GM03348 (cell line): ENCODE results near the gene PCDH19.
"Not testable (repeated sequence)": the region's sequence is repeated elsewhere in the genome, so short reads cannot be mapped to it uniquely, and the experiment has no call there.

ENCODE experiments used
- DNase-seq: peaks from one replicate; pipeline ENCODE4 v3.0.0; 2012; ENCODE audit warnings: low spot score

PCDH19 gene, protein sequence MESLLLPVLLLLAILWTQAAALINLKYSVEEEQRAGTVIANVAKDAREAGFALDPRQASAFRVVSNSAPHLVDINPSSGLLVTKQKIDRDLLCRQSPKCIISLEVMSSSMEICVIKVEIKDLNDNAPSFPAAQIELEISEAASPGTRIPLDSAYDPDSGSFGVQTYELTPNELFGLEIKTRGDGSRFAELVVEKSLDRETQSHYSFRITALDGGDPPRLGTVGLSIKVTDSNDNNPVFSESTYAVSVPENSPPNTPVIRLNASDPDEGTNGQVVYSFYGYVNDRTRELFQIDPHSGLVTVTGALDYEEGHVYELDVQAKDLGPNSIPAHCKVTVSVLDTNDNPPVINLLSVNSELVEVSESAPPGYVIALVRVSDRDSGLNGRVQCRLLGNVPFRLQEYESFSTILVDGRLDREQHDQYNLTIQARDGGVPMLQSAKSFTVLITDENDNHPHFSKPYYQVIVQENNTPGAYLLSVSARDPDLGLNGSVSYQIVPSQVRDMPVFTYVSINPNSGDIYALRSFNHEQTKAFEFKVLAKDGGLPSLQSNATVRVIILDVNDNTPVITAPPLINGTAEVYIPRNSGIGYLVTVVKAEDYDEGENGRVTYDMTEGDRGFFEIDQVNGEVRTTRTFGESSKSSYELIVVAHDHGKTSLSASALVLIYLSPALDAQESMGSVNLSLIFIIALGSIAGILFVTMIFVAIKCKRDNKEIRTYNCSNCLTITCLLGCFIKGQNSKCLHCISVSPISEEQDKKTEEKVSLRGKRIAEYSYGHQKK (N-terminal part only)

GRCh38 chrX:100409610-100410590 lies at the start of gene PCDH19:
Gene PCDH19, minus strand, starts transcription at chrX:100410273. Its CDS starts 1,676 bp downstream, at chrX:100408597.
- DNase-seq: peak; percentile 89

DNA sequence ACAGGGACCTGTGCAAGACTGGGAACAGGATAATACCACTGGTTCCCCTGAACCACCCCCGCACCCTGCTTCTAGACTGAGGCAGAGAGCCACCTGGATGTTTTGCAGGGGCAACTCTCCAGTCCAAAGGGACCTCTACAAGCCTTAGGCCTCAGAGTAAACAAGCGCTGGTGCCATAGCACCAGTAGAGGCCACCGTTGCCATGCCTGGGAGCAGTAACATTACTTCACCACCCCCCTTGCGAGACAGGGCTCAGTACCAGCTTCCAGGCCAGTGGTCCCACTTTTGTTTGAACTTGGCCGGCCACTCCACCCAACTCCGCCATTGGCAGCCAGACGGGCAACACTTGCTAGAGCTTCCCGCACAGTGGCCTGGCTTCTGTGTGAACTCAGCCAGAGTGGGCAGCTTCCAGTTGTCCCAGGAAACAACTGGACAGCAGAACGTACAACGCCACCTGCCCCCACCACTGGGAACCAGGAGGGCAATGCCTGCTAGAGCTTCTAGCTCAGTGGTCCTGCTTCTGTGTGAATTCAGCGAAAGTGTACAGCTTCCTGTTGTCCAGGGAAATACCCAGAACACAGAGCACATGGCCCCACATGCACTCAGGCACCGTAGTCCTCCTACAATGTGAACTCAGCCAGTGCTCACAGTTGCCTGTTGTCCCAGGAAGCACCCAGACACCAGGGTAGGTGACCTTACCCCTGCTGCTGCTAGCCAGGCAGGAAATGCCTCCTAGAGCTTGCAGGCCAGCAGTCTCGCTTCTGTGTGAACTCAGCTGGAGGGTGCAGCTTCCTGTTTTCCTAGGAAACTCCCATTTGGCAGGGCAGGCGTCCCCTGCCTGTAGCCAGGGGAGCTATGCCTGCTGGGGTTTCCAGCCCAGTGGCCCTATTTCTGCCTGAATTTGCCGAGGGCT lies 39.9 kb upstream of the PCDH19 start:
- peak; percentile 1 for DNase-seq

GRCh38 chrX:100447655-100448397 lies 37.8 kb upstream of the PCDH19 start:
- peak; percentile 48 for DNase-seq

DNA sequence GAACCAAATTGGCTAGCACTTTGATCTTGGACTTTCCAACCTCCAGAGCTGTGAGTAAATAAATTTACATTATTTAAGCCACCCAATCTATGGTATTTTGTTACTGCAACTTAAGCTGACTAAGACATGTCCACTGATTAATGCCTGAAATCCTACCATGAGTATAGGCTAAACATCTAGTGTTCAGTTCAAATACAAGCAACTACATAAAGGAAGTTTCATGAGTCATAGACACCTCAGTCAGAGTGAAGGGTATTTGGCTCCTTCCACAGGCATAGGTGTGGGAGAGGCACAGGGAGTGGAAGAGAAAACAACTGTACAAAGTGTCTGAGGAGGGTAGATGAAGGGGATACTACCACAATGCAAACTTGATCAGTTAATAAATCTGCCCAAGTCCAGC lies 35.5 kb upstream of the PCDH19 start:
- no peak for DNase-seq

DNA sequence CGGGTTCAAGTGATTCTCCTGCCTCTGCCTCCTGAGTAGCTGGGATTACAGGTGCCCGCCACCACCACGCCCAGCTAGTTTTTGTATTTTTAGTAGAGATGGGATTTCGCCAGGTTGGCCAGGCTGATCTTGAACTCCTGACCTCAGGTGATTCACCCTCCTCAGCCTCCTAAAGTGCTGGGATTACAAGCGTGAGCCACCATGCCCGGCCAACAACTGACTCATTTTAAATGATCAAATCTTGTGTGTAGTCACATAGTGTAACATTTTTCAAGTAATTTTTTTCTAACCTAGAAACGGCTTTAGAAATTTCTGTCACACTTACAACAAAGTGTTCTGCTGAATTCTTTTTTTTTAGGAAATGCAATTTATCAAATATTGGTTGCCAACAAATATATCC lies 31.2 kb upstream of the PCDH19 start:
- not testable (repeated sequence) for DNase-seq

DNA sequence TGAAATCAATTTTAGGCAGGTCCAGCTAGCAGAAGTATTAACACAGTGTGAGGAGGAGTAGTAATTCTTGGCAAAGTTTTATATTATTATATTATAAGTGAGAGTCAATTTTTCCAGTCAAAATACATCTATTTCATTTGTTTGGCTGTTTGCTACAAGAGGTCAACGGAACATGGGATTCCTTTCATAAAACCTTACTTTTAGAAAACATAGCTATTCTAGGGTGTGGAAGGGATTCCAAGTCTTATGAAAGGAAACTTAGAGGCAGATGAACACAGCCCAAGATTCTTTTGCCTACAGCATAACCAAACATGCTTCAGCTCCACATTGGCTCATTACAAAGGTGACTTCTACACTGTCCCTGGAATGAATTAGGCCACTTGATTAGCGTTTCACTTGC lies 29.9 kb upstream of the PCDH19 start:
- DNase-seq: no peak

- no peak for DNase-seq
These were observed 25.7 kb upstream of the PCDH19 start for GRCh38 chrX:100435726-100436125.

DNA sequence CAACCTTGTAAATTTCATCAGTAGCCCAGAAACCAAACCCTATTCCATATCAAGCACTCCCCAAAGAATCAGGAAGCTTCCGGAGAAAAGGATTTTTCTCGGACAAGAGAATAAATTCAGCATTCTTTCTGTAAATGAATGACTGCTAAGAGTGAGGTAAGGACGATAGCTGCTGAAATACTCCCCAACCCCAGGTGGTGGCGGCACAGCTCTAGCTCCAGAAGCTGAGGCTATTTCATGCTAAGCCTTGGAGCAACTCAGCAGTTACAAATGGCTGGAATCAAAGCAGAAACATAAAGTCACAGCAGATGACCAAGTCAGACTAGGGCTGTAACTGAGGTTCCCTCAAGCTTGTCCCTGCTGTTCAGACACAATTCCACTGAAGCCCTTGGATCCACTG lies 13.9 kb upstream of the PCDH19 start:
- no peak for DNase-seq

GRCh38 chrX:100418556-100418955 lies 8.5 kb upstream of the PCDH19 start:
- no peak for DNase-seq

DNA sequence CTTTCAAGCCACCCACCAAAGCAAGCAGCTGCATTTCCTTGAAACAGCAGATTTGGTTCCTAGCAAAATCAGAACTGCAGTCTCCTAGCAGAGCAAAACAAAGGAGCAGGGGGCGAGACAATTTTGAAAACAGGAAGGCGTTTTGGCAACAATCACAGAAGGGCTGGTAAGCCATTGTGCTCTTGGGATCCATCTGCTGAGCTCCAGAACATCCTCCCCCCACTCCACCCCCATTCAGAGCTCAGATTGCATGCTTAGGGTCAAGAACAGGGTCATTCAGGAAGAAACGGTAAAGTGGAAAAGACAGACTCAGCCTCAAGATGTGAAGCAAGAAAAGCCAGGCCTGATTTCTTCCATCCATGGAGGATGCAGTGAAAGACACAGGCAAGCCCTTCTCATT lies 7.6 kb upstream of the PCDH19 start:
- DNase-seq: no peak

GRCh38 chrX:100413229-100413628 lies 3.2 kb upstream of the PCDH19 start:
- DNase-seq: peak; percentile 66

DNA sequence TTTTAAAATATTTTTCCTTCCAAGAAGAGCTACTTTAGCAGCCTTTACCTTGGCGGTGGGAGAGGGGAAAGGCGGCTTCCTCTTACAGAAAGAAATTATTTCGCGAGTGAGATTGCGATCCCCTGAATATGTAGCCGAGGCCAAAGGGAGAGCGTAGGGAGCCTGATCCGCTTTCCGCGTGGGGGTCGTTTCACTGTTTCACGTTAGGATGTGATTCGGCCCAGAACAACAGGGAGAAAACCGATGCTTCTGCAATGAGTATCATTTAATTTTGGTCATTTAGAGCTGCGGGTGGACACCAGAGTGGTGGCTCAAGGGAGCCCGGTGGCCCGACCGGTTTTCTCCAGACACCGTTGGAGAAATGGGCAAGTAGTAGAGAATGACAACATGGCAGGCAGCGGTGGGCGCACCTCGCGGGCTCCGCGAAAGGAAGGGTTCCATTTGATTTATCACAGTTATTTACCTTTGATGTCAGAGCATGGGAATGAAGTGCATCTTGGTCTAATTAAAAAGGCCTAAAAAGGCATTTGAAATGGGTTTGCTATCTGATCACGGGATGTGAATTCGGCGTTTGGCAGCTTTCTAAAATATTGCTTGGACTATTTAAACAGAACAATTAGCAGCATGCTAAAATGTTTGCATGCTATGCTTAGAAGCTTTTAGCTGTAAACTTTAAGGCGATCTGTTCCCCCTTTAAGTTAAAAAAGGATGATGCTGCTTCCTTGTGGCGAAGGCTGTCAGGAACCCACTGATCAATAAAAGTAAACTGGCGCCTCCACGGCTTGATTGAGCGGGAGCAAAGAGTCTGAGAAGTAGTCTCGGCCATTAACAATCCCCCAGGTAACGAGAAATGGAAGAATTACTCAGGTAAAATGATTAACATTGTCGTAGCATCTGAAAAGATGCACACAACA lies 2.0 kb upstream of the PCDH19 start:
- DNase-seq: no peak

DNA sequence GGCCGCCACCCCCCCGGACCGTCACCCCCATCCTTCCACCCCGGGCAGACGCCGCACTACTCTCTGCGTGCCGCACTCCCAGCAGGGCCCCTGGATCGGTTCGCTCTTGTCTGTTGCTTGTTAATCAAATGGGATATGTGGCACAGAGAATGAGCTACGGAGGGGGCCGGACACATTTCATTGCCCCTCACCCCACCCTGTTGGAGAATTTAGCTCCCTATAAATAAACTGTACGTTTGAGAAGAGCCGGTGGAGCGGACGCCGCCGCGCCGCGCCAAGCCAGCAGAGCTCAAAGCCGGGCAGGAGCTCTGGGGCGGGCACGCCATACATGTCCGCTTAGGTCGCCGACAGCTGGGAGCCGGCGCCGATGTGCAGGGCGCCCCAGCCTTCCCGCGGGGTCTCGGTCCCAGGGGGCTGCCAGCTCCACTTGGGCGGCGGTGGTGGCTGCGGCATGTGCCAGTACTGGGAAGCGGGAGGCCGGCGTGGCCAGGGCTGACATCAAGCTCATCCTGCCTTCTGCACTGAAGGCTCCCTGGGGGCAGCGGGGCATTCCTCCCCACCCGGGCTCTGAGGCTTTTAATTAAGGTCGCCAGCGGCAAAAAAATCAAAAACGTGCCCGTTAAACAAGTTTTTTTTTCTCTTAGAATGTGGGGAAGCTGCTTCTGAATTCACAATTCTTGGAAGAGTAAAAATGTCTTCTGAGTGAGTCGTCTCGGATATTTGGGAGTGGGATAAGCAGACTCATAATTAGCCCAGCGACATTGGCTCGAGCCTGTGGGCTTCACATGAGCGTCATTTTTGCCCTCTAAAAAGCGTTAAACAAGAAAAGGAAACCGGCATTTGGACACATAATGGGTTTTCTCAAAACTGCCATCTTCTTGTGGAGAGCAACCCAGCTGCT lies 1.1 kb upstream of the PCDH19 start:
- DNase-seq: no peak

DNA sequence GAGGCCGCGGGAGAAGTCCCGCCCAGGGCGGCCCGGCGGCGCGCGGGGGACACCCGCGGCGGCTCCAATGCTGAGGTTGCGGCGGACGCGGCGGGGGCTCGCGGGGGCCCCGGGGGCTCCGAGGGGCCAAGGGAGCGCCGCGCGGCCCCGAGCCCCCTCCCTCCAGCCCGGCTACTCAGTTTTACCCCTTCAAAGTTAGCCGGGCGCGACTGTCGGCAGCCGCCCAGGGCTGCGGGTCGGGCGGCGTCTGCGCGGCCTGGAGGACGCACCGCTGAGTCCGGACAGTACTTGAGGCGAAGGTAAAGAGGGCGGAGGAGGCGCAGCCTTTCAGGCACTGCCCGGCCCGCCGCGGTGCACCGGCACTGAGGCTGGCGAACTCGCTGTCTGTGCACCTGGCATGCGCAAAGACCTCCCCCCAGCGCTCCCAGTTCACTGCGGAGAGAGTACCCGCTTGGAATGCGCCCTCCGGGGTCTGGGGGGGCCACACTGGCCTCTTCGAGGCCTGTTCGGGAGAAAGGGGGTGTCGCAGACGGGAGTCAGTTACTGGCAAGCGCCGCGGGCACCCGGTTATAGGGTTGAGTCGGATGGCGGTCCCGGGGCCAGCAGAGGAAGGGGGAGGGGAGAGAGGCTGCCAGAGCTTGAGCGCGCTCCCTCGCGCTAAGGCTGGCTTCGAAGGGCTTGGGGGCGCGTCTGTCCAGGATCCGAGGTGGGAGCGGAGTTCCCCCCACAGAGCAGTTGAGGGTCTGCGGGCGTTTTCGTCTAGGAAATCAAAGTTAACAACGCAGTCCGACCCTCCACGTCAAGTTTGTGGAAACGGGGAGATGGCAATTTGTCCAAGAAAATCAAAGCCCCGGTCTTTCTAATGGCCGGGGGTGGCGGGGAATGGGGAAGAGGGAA lies 1.1 kb downstream of the PCDH19 start:
- no peak for DNase-seq

DNA sequence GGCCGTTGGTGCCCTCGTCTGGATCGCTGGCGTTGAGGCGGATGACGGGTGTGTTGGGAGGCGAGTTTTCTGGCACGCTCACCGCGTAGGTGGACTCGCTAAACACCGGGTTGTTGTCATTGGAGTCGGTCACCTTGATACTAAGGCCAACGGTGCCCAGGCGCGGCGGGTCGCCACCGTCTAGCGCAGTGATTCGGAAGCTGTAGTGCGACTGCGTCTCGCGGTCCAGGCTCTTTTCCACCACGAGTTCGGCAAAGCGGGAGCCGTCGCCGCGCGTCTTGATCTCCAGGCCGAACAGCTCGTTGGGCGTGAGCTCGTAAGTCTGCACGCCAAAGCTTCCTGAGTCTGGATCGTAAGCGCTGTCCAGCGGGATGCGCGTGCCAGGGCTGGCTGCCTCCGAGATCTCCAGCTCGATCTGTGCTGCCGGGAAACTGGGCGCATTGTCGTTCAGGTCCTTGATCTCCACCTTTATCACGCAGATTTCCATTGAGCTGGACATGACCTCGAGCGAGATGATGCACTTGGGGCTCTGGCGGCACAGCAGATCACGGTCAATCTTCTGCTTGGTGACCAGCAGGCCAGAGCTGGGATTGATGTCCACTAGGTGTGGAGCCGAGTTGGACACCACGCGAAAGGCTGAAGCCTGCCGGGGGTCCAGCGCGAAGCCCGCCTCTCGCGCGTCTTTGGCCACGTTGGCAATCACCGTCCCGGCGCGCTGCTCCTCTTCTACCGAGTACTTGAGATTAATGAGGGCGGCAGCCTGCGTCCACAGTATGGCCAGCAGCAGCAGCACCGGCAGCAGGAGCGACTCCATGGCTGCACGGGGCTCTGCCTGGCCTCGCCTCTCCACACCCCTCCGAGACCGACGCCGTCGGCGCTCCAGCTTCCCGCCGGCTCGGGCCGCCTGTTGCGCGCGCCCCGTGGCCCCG lies 2.0 kb downstream of the PCDH19 start:
- DNase-seq: no peak
